Activated naive CD4-positive, alpha-beta T cell treated with anti-CD3 and anti-CD28 coated beads, Interleukin-2, amount 50 U/mL, for 24 hours (primary cell): Measurements from ENCODE around the gene ERN1.
A peak's percentile ranks its signal among the peaks of the same experiment; 100 is the strongest.

ENCODE experiments used
- H3K27ac Mint-ChIP-seq: one replicate; pipeline ENCODE4 v1.8.0; 2021; ENCODE audit warnings: mild to moderate bottlenecking, mixed read lengths
- H3K27me3 Mint-ChIP-seq: one replicate; pipeline ENCODE4 v1.8.0; 2021; ENCODE audit warnings: mixed read lengths
- H3K36me3 Mint-ChIP-seq: one replicate; pipeline ENCODE4 v1.8.0; 2021; ENCODE audit warnings: mixed read lengths
- H3K4me1 Mint-ChIP-seq: one replicate; pipeline ENCODE4 v1.8.0; 2021; ENCODE audit warnings: mixed read lengths
- H3K4me3 Mint-ChIP-seq: one replicate; pipeline ENCODE4 v1.8.0; 2021; ENCODE audit warnings: mild to moderate bottlenecking, mixed read lengths
- H3K9me3 Mint-ChIP-seq: one replicate; pipeline ENCODE4 v1.8.0; 2021; ENCODE audit warnings: mixed read lengths

The ERN1 gene

DNA sequence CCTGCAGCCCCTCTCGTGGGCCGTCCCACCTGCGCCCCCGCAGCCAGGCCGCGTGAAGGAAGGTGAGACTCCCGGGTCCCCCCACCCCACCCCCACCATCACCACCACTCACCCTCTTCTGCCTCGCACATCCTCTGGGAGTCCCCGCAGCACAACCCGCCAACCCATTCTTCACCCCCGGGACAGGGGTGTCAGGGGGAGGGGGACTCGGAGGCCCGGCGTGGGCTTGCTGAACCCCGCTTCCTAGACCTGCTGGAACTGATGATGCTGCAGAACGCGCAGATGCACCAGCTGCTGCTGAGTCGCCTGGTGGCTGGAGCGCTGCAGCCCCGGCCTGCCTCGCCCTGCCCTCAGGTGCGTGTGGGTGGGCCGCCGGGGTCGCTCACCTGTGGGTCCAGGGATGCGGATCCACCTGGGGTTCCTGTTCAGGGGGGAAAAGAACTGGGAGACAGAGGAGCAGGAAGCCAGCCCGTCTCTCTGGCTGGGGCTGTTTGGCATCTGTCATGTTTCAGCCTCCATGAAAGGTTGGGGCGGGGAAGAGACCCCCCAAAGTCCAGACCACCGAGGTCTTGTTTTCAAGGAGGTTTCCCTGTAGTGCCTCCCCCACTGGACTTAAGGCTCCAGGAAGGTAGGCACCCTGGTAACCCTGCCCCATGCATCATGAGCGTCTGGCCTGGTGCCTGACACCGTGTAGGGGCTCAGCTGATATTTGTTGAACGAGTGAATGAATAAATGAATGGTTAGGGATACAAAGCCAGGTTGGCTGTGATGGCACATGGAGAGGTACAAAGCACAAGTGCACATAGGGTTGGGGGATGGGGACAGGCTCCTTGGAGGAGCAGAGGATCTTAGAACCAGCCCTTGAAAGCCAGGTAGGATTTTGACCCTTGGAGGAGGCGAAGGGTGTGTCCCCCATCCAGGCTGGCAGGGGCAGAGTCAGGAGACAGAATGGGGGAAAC is 130.9 kb downstream of the ERN1 start:
- peaks cover 5% of the 10 kb centered on the region for H3K36me3 Mint-ChIP-seq
- H3K4me3 Mint-ChIP-seq, result peak overlapping the region; percentile 76
- no peaks in the 10 kb centered on the region for H3K9me3 Mint-ChIP-seq
- H3K27me3 Mint-ChIP-seq, result no peaks in the 10 kb centered on the region
- H3K4me1 Mint-ChIP-seq, result peaks cover 32% of the 10 kb centered on the region
- H3K27ac Mint-ChIP-seq, result peak overlapping the region; percentile 72

DNA sequence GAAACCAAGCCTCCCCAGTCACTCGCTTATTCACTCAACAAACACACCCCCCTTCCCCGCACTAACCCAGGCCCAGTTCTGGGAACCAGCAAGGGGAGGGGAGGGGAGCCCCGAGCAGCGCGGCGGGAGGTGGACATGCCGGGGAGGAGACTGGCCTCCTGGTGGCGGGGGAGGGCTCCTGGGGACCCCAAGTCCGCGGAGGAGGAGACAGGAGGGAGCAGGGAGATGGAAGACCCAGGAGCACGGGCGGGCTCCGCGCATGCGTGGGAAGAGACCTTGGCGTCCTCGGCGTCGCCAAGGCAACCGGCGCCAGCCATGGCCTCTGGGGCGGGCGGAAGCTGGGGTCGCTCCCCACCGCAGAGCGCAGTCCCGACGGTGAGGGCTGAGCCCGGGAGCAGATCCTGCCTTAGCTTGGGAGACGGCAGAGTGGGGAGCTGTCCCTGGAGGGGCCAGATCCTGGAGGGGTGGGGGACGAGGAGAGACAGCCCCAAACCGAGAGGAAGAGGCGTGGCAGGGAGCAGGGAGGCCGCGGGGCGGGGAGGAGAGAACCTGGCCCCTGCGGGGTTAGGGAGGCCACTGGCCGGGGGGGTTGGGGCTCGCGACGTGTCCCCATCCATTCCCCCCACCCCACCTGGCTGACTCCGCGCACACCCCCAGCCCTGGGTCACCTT is 131.8 kb downstream of the ERN1 start, which contains the start of gene PRR29:
TSS of gene PRR29 (plus strand) at position 302 of the 671 bp plus-strand sequence. CDS start at position 316, 14 bp downstream.
- H3K9me3 Mint-ChIP-seq, result no peaks in the 10 kb centered on the region
- H3K4me3 Mint-ChIP-seq, result peak within 1 kb of the TSS; percentile 86
- H3K27ac Mint-ChIP-seq, result peak within 1 kb of the TSS; percentile 72
- H3K27me3 Mint-ChIP-seq, result no peaks in the 10 kb centered on the region
- H3K36me3 Mint-ChIP-seq, result no peaks in the 10 kb centered on the region
- H3K4me1 Mint-ChIP-seq, result peaks cover 38% of the 10 kb centered on the region

DNA sequence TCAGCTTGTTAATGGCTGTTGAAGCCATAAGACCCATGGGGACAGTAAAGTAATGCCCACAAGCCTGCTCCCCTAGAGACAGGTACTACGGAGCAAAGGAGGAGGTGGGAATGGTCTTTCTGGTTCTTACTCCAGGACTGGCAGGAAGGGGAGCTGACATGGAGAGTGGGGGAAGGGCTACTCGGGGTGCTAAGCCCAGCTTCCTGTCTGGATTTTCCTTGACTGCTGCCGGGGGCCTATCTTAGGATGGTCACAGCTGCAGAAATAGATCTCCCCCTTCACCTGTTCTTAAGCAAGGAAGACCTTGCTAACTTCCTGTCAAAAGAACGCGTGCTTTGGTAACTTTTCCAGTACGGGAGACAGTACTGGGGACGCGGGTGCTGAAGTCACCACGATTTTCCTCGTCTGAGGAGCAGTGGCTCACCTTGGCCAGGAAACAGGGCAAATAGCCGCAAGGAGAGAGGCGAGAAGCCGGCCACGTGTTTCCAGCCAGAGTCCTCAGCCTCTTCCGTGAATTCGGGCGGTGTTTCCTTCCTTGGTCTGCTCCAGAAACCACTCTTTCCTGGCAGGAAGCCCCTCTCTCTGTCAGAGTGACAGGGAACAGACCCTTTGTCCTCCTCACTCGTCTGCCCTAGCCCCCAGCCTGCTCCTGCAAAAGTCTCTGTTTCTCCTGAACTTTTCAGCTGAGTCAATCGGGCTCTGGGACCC is 132.4 kb downstream of the ERN1 start:
- no peaks in the 10 kb centered on the region for H3K27me3 Mint-ChIP-seq
- no peaks in the 10 kb centered on the region for H3K36me3 Mint-ChIP-seq
- peaks cover 42% of the 10 kb centered on the region for H3K4me1 Mint-ChIP-seq
- H3K4me3 Mint-ChIP-seq, result peak overlapping the region; percentile 86
- H3K27ac Mint-ChIP-seq, result peak overlapping the region; percentile 68
- no peaks in the 10 kb centered on the region for H3K9me3 Mint-ChIP-seq

DNA sequence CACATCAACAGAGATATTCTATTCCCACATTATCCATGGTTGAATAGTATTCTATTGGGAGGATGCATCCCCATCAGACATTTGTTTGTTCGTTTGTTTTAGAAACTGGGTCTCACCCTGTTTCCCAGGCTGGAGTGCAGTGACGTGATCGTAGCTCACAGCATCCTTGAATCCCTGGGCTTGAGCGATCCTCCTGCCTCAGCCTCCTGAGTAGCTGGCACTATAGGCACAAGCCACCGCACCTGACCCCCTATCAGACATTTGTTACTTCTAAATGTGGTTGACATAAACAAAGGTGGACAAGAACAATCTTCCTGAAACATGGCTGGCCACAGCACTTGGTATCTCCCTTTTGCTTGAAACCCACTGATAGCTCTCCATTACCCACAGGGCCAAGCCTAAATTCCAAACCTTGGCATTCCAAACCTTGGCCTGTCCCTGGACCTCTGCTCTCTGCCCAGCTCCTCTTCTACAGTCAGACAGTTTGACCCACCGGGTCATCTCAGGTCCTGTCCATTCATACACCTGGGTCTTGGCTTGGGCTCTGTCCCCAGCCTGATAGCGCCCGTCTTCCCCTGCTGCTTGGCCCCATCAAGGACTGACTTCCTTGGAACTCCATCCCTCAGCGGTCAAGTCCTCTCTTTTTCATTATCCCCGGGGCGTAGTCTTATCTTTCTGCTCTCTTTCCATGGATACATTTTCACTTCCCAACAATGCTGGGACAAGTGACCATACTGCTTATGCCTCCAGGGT is 133.3 kb downstream of the ERN1 start:
- H3K27ac Mint-ChIP-seq, result no peak overlapping the region
- H3K36me3 Mint-ChIP-seq, result no peaks in the 10 kb centered on the region
- no peak overlapping the region for H3K4me3 Mint-ChIP-seq
- no peaks in the 10 kb centered on the region for H3K27me3 Mint-ChIP-seq
- H3K4me1 Mint-ChIP-seq, result peaks cover 44% of the 10 kb centered on the region
- H3K9me3 Mint-ChIP-seq, result no peaks in the 10 kb centered on the region

DNA sequence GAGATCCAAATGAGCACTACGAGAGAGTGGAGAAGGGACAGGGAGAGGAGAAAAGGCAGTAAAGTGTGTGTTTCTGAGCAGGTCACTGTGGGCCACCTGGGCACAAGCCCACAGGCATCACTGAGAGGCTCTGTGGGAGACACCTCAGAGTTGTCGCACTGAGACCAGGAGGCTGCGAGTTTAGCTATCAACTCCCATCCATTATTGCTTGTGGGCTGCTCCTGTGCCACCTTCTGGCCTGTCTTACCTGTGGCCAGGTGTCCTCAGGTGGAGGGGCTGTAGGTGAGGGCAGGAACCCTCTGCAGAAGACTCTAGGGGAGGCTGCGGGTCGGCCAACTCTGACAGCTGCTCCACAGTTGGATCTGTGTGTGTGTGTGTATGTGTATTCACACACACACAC is 134.3 kb downstream of the ERN1 start:
- Mint-ChIP-seq H3K36me3 (no peaks in the 10 kb centered on the region), H3K27ac (no peak overlapping the region), H3K4me1 (peaks cover 49% of the 10 kb centered on the region), H3K4me3 (no peak overlapping the region), H3K27me3 (no peaks in the 10 kb centered on the region), H3K9me3 (no peaks in the 10 kb centered on the region)

DNA sequence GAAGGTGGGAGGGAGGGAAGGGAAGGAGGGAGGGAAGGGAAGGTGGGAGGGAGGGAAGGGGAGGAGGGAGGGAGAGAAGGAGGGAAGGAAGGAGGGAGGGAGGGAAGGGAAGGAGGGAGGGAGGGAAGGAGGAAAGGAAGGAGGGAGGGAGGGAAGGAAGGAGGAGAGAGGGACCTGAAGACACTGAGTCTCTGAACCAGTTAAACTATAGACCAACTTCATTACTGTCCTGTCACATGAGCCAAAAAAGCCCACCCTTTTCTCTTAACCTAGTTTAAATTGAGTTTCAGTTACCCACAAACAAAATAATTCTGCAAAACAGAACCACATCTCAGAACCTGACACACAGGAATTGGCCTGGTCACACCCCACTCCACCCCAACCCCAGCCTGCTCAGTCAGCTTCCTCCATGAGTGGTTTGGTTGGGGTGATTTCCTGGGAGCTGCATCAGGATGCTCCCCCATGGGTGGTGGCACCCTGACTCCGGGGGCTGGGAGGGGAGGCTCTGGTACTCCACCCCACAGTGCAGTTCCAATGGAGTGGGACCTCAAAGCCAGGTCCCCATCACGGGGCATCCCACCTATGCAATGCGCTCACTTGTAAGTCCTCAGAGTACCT is 136.5 kb downstream of the ERN1 start:
- Mint-ChIP-seq H3K36me3 (no peaks in the 10 kb centered on the region), H3K4me1 (peaks cover 49% of the 10 kb centered on the region), H3K27me3 (no peaks in the 10 kb centered on the region), H3K9me3 (no peaks in the 10 kb centered on the region), H3K27ac (no peak overlapping the region), H3K4me3 (no peak overlapping the region)

DNA sequence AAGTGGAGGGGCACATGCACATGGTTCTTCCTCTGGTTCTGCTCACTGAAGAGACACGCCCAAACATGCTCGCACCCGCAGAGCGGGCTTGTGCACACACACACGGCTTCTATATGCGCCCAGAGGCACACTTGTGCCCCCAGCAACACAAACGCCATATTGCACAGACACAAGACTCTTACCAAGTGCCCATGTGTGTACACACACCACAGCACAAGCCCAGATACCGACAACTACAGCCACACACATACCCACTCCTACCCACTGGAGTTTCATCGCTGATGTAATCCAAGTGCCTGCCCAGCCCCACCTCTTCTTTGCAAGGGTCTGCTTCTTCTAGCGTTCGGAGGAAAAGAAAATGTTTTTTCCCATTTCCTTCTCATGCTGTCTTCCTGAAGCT is 138.3 kb downstream of the ERN1 start:
- H3K27ac Mint-ChIP-seq, result no peak overlapping the region
- H3K9me3 Mint-ChIP-seq, result no peaks in the 10 kb centered on the region
- H3K27me3 Mint-ChIP-seq, result no peaks in the 10 kb centered on the region
- no peaks in the 10 kb centered on the region for H3K36me3 Mint-ChIP-seq
- no peak overlapping the region for H3K4me3 Mint-ChIP-seq
- peaks cover 36% of the 10 kb centered on the region for H3K4me1 Mint-ChIP-seq

DNA sequence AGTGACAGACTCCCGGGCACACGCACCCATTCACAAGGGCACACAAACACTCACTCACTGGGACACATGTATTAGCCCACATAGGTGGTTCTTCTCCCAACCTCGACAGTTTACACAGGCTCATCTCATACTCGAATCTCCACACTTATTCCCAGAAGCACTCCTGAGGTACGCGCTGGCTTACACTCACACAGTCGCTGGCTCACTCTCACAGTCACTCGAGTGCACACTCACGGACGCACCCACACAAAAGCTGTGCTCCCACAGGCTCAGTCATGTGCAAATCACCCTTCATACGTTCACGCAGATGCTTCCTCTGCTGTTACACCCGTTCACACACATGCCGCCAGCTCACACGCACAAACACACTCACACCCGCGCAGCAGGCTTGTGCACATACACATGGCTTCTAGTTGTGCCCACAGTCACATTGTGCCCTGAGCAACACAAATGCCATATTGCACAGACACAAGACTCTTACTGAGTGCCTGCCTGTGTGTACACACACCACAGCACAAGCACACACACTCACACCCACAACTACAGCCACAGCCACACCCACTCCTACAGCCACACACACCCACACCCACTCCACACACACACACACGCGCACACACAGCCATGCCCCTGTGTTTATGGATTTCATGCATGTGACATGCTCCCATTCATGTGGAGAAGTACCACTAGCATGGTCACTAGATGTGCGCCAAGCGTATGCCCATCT is 140.2 kb downstream of the ERN1 start:
- no peaks in the 10 kb centered on the region for H3K9me3 Mint-ChIP-seq
- peaks cover 47% of the 10 kb centered on the region for H3K4me1 Mint-ChIP-seq
- H3K27ac Mint-ChIP-seq, result peak overlapping the region; percentile 23
- peak overlapping the region; percentile 27 for H3K4me3 Mint-ChIP-seq
- H3K36me3 Mint-ChIP-seq, result no peaks in the 10 kb centered on the region
- no peaks in the 10 kb centered on the region for H3K27me3 Mint-ChIP-seq
